Activated T-cell treated with anti-CD3 and anti-CD28 coated beads, Interleukin-2, amount 50 U/mL, for 4 hours (primary cell): Measurements from ENCODE around the gene GPR21. TPM values are rescaled to one million over a fixed set of nuclear protein-coding genes. Genes with fewer than 3 reads are reported as not detected.

Source experiments
- ATAC-seq, 2 donors: fragments of 200-7000 bp; cut with Tn5 transposase; one replicate each; pipeline ENCODE4 v1.10.0; 2021
- DNase-seq: peaks from one replicate; pipeline ENCODE4 v3.0.0-alpha.2; 2020
- H3K27me3 Mint-ChIP-seq: one replicate; pipeline ENCODE4 v1.8.0; 2021; ENCODE audit warnings: low read depth, mixed read lengths
- H3K36me3 Mint-ChIP-seq: one replicate; pipeline ENCODE4 v1.8.0; 2022; ENCODE audit warnings: mixed read lengths; ENCODE audit not compliant: insufficient read depth
- H3K4me1 Mint-ChIP-seq: one replicate; pipeline ENCODE4 v1.8.0; 2021; ENCODE audit warnings: low read depth, mixed read lengths
- H3K4me3 Mint-ChIP-seq: one replicate; pipeline ENCODE4 v1.8.0; 2021; ENCODE audit warnings: mild to moderate bottlenecking, moderate library complexity, mixed read lengths
- H3K9me3 Mint-ChIP-seq: one replicate; pipeline ENCODE4 v1.8.0; 2021; ENCODE audit warnings: mixed read lengths
- total RNA-seq, 3 donors: library from RNA; stranded (reverse); gene quantifications; one replicate each; pipeline ENCODE4 v1.2.1, GENCODE V29; 2021

The GPR21 gene
- total RNA-seq, 3 donors from 2014 or later, result 0.27 to 0.33 TPM; not detected in 1

DNA sequence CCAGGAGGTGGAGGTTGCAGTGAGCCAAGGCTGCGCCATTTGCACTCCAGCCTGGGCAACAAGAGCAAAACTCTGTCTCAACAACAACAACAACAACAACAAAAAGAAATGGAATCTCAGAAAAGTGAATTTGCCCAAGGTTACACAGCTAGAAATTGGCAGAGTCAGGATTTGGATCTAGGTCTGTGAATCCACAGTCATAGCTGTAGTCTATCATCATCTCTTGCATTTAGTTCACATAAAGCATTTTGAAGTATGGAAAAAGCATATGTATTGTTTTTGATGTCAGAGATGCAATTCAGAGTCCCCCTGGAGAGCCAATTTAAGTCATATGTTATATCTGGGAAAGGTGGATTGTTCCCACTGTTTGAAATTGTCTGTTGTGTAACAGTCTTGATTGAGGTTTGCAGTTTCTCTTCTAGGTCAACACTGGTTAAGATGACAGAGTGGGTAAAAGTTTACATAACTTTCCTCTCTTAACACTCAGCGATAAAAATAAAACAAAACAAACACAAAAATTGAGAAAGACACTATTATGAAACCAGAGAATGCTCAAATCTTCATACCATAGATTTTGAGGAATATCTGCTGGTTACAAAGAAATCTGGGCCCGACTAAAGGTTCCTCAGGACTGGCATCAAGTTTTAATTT lies 21.5 kb upstream of the GPR21 start:
- no peaks in the 10 kb centered on the region for H3K27me3 Mint-ChIP-seq
- DNase-seq, result no peak
- no peaks in the 10 kb centered on the region for H3K4me1 Mint-ChIP-seq
- H3K4me3 Mint-ChIP-seq, result no peak overlapping the region
- H3K9me3 Mint-ChIP-seq, result no peaks in the 10 kb centered on the region
- no peak for ATAC-seq
- H3K36me3 Mint-ChIP-seq, result peaks cover 39% of the 10 kb centered on the region

DNA sequence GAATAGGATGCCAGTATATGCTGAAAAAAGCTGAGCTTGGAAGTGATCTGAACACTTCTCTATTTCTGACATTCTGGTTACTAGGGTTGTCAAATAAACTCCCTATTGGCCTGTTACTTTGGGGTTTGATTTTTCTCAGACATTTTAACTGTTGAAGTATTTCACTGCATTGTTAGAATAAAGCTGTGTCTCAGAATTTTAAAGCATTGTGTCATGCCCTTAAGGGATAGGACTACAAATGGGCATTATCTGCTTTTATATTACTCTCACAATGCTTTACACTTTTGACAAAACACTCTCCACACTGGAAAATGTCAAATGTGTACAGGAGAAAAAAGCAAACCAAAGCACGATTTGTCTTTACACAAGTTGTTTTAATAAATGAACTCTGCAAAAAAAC lies 16.8 kb upstream of the GPR21 start:
- H3K27me3 Mint-ChIP-seq, result no peaks in the 10 kb centered on the region
- H3K4me1 Mint-ChIP-seq, result no peaks in the 10 kb centered on the region
- ATAC-seq (no peak), DNase-seq (no peak)
- no peak overlapping the region for H3K4me3 Mint-ChIP-seq
- H3K36me3 Mint-ChIP-seq, result peaks cover 43% of the 10 kb centered on the region
- no peaks in the 10 kb centered on the region for H3K9me3 Mint-ChIP-seq

DNA sequence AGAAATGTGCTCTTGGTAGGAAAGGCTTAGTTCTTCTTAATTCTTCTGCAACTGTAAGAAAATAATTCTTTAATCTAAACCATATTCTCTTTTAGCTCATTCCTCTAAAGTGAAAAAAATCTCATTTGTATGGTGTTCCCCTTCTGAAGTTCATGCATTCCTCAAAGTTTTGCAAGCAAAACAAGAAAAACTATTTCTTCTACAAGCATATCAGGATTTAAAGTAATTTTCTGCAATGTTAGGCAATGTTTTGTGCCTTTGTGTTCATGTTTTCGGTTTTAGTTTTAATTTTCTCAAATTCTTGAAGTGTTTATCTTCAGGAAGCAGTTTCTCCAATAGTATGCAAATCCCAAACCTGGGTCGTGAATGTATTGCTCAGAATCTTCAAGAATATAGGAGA lies 12.7 kb upstream of the GPR21 start:
- no peaks in the 10 kb centered on the region for H3K27me3 Mint-ChIP-seq
- H3K4me3 Mint-ChIP-seq, result no peak overlapping the region
- peaks cover 25% of the 10 kb centered on the region for H3K36me3 Mint-ChIP-seq
- ATAC-seq, result no peak
- H3K9me3 Mint-ChIP-seq, result no peaks in the 10 kb centered on the region
- no peaks in the 10 kb centered on the region for H3K4me1 Mint-ChIP-seq
- no peak for DNase-seq

DNA sequence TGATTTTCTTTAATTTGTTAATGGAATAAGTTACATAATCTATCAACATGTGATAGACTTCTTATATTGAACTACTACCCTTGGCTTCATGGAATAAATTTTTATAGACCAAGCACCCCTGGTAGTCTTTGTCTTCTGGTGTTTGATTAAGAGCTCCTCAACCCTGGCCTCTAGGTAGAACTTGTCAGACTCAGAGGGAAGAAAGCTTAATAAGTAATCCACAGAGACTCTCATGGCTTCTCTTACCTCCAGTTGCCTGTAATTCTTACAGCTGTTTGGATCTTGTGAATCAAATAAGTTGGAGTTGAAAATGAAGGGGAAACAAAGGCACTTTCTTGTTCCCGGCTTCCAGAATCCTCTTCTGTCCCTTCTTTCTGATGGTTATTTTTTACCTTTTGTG lies 7.0 kb upstream of the GPR21 start:
- Mint-ChIP-seq H3K27me3 (no peaks in the 10 kb centered on the region), H3K36me3 (peaks cover 33% of the 10 kb centered on the region), H3K4me1 (no peaks in the 10 kb centered on the region), H3K4me3 (no peak overlapping the region), H3K9me3 (no peaks in the 10 kb centered on the region)
- DNase-seq (no peak), ATAC-seq (no peak)

DNA sequence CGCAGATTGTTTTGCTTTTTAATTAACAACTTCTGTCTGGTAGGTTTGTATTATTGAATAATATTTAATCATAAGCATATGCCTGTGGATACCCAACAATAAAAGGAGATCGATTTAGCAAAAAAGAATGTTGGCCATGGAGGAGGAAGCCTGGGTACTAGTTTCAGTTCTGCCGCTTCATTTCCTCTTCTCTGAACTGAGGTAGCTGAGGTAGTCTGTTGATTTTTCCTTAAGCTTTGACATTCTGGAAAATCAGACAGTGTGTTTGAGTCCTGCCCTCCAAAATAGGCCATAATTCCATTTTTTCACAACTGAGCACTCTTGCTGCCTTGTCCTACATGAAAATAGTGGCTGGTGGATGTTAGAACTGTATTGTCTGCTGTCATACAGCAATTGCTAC lies 6.0 kb upstream of the GPR21 start:
- no peak overlapping the region for H3K4me3 Mint-ChIP-seq
- peaks cover 30% of the 10 kb centered on the region for H3K36me3 Mint-ChIP-seq
- no peaks in the 10 kb centered on the region for H3K4me1 Mint-ChIP-seq
- ATAC-seq (no peak), DNase-seq (no peak)
- H3K27me3 Mint-ChIP-seq, result no peaks in the 10 kb centered on the region
- no peaks in the 10 kb centered on the region for H3K9me3 Mint-ChIP-seq

DNA sequence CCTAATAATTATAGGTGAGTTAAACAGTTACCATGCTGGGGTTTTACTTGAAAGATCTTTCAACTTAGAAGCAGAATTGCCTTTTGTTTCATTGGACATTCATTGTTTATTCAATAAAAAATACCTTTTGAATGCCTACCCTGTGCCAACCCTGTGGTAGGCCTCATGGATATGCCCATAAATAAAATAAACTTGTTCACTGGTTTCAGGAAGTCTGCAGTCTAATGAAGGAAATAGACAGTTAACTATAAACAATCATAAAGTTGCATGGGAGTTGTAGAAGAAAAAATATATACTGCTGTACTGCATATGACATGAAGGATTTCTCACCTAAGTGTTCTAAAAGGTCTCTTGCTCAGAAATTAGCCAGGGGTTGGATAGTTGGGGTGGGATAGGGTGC lies 5.3 kb upstream of the GPR21 start:
- no peaks in the 10 kb centered on the region for H3K4me1 Mint-ChIP-seq
- H3K4me3 Mint-ChIP-seq, result no peak overlapping the region
- H3K27me3 Mint-ChIP-seq, result no peaks in the 10 kb centered on the region
- ATAC-seq (no peak), DNase-seq (no peak)
- no peaks in the 10 kb centered on the region for H3K9me3 Mint-ChIP-seq
- peaks cover 26% of the 10 kb centered on the region for H3K36me3 Mint-ChIP-seq

DNA sequence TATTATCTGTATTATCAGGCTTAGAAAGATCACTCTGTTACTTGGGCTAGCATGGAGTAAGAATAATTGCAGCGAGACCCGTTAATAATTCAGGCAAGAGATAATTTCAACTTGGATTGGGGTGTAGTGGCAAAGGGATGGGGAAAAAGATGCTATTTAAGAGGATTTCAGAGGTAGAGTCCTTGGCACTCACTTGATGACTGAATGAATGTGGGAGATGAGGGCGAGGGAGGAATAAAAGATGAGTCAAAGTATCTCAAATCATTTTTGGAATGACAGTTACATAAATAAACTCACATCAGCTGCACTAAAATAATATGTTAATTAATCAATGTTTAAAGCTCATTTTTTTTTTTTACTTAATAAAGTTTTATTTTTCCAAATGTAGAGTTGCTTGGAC lies 4.5 kb upstream of the GPR21 start:
- no peak for DNase-seq
- peaks cover 26% of the 10 kb centered on the region for H3K36me3 Mint-ChIP-seq
- ATAC-seq, result no peak
- no peaks in the 10 kb centered on the region for H3K9me3 Mint-ChIP-seq
- no peak overlapping the region for H3K4me3 Mint-ChIP-seq
- no peaks in the 10 kb centered on the region for H3K4me1 Mint-ChIP-seq
- H3K27me3 Mint-ChIP-seq, result no peaks in the 10 kb centered on the region

DNA sequence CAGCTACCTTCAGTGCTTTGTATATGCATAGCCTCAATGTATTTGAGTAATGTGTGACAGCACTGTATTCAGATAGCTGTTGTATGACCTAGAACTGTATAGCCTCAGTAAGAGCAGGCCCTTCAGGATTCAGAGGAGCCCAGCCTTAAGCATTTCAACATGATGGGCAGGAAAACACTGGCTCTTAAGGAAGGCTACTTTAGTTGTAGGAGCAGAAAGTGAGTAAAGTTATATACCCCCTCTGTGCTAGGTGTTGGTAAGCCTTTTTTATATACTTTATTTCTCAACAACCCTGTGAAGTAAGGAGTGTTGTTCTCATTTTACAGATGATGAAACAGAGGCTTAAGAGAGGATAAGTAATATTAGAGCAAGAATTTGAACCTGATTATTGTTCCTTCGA lies 1.5 kb upstream of the GPR21 start:
- Mint-ChIP-seq H3K4me3 (no peak overlapping the region), H3K36me3 (peaks cover 25% of the 10 kb centered on the region), H3K4me1 (no peaks in the 10 kb centered on the region), H3K27me3 (no peaks in the 10 kb centered on the region), H3K9me3 (no peaks in the 10 kb centered on the region)
- ATAC-seq (no peak), DNase-seq (no peak)

DNA sequence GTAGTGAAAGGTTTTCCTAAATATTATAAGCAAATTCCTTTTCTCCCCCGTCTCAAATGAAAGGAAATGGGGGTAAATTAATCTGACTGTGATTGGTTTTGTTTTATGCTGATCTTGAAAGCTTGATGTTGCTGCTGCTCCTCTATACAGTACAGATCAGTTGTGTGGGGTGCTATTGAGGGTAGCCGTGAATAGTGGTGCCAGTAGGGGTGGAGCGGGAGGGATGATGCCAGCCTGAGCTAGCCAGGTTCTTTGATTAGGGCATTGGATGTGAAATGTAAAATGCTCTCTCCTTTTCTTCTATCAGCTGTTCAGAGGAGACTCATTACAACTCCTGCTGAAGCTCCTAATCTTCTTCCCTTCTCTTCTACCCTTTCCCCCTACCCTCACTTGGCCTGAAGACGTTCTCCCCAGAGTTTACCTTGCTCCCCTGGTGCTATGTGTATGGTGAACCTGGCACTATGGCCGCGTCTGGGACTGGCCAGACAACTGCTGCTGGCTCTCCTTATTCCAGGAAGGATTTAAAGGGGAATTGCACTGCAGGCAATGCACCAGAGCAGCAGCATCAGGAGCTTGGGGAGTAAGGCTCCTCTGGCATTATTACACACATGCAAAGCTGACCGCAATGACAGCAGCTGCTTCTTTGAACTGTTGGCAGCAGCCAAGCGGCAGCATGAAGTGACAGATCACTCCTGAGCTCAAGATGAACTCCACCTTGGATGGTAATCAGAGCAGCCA lies 566 bp downstream of the GPR21 start:
- no peaks in the 10 kb centered on the region for H3K9me3 Mint-ChIP-seq
- ATAC-seq (no peak), DNase-seq (no peak)
- H3K36me3 Mint-ChIP-seq, result peaks cover 25% of the 10 kb centered on the region
- H3K4me1 Mint-ChIP-seq, result peaks cover 2% of the 10 kb centered on the region
- H3K27me3 Mint-ChIP-seq, result no peaks in the 10 kb centered on the region
- no peak overlapping the region for H3K4me3 Mint-ChIP-seq

DNA sequence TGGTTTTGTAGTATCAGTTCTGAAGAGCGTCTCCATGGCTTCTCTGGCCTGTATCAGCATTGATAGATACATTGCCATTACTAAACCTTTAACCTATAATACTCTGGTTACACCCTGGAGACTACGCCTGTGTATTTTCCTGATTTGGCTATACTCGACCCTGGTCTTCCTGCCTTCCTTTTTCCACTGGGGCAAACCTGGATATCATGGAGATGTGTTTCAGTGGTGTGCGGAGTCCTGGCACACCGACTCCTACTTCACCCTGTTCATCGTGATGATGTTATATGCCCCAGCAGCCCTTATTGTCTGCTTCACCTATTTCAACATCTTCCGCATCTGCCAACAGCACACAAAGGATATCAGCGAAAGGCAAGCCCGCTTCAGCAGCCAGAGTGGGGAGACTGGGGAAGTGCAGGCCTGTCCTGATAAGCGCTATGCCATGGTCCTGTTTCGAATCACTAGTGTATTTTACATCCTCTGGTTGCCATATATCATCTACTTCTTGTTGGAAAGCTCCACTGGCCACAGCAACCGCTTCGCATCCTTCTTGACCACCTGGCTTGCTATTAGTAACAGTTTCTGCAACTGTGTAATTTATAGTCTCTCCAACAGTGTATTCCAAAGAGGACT lies 1.5 kb downstream of the GPR21 start:
- peaks cover 2% of the 10 kb centered on the region for H3K4me1 Mint-ChIP-seq
- no peak for DNase-seq
- peaks cover 20% of the 10 kb centered on the region for H3K36me3 Mint-ChIP-seq
- H3K4me3 Mint-ChIP-seq, result no peak overlapping the region
- H3K9me3 Mint-ChIP-seq, result no peaks in the 10 kb centered on the region
- H3K27me3 Mint-ChIP-seq, result no peaks in the 10 kb centered on the region
- no peak for ATAC-seq

DNA sequence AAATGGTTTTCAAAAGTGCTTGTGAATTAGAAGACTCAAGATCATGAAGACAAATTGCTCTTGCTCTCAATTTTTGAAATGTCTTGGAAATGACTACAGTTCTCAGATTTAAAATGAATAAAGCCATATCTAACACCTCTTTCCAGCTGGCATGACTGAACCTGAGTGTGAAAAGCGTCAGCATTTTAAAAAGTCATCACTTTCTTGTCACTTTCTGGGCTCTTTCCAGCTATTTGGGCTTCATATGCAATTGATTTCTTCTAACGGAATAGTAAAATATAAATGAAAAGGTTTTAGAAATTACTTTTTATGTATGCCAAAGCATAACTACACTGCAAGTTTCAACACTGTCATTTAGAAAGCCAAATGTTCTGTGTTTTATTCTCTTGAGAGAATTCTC lies 2.3 kb downstream of the GPR21 start:
- ATAC-seq (no peak), DNase-seq (no peak)
- Mint-ChIP-seq H3K4me3 (no peak overlapping the region), H3K9me3 (no peaks in the 10 kb centered on the region), H3K4me1 (peaks cover 2% of the 10 kb centered on the region), H3K36me3 (peaks cover 20% of the 10 kb centered on the region), H3K27me3 (no peaks in the 10 kb centered on the region)

DNA sequence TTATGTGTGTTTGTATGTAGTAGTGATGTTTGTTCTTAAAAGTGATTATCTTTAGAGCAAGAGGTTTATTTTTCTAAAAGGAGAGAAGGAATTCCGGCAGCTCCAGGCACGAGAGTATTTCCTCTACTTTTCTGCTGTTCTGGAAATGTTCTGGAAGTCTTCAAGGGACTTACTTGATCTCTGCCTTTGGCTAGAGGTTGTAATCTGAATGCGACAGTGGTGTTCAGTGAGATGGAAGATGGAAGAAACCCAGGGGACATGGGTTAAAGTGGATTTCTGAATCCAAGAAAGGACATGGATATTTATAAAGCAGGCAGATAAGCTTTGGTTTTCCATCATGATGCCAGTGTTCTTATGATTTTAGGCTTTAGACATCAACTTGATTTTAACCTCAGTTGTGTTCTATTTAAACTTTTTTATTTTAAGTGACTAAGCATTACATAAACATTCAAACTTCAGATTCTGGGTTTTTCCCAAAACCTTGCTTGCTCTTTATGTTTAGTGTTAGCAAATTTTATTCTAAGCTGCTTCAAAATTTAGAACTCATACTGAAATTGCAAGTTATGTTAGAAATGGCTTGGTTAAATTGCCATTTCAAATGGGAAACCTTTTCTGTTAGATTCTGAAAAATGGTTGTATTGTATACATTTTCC lies 3.6 kb downstream of the GPR21 start:
- peaks cover 2% of the 10 kb centered on the region for H3K4me1 Mint-ChIP-seq
- peaks cover 24% of the 10 kb centered on the region for H3K36me3 Mint-ChIP-seq
- H3K27me3 Mint-ChIP-seq, result no peaks in the 10 kb centered on the region
- ATAC-seq (no peak), DNase-seq (no peak)
- H3K4me3 Mint-ChIP-seq, result no peak overlapping the region
- H3K9me3 Mint-ChIP-seq, result no peaks in the 10 kb centered on the region

DNA sequence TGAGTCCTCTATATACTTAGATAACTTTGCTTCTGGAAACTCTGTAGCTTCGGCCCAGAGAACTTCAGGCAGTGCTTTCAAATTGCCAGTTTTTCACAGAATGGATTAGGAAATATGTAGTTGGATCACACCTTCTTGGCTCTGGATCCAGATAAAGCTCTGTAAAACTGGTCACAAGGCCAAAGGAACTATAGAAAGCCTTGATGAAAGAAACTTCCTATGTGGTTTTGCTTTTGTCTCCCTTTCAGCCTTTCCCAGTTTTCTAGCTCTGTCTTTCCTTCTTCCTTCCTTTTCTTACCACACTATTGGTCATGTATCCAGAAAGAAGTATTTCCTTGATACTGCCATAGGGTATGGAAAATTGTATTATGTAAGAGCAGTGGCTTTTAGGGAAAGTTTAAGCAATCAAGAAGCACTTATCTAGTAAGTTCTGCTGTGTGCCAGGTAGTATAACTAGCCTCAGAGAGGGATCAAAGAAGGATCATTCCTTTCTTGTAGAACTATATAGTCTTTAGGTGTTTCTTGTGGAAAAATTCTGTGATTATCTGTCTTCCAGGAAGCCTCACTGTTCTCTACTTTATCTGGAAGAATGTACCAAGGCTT lies 6.3 kb downstream of the GPR21 start:
- Mint-ChIP-seq H3K9me3 (no peaks in the 10 kb centered on the region), H3K4me1 (peaks cover 2% of the 10 kb centered on the region), H3K36me3 (peaks cover 35% of the 10 kb centered on the region), H3K27me3 (no peaks in the 10 kb centered on the region), H3K4me3 (no peak overlapping the region)
- ATAC-seq, result no peak
- DNase-seq, result no peak

DNA sequence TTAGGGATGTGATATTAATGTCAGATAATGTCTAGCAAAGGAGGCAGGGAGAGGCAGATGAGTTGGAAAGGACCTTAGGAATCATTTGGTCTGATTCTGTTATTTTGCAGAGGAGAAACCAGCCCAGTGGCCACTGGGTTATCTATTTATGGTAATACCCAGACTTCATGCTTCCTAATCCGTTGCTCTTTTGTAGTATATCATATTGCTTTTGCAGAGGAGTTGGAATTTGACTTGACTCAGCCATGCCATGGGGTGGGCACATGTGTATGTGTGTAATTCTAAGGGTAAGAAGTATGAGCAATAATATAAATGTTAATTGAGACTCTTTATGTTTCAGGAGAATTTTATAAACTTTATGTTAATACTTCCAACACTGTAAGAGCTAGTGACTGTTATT lies 7.3 kb downstream of the GPR21 start:
- H3K27me3 Mint-ChIP-seq, result no peaks in the 10 kb centered on the region
- H3K36me3 Mint-ChIP-seq, result peaks cover 28% of the 10 kb centered on the region
- no peaks in the 10 kb centered on the region for H3K9me3 Mint-ChIP-seq
- H3K4me3 Mint-ChIP-seq, result no peak overlapping the region
- peaks cover 2% of the 10 kb centered on the region for H3K4me1 Mint-ChIP-seq
- ATAC-seq (no peak), DNase-seq (no peak)
